ENCODE data around the gene DIS3L2. TPM values are rescaled to one million over a fixed set of nuclear protein-coding genes. Genes with fewer than 3 reads are reported as not detected.

DIS3L2 gene
- total and polyA plus RNA-seq, 2 experiments from 2014 or later = 9.3 to 15.6 TPM

- no peak overlapping the region for H2AFZ ChIP-seq
- in situ Hi-C loops (cut with MboI) = no loop called here
- 70 to 72% methylated on average over 7 of the region's 7 CpGs for WGBS, 2 experiments (ENCODE audit: low coverage in 1 of 2, low lambda C conversion rate in 2 of 2, missing lambda C conversion rate in 2 of 2)
- H3K4me2 ChIP-seq (ENCODE audit: unreplicated experiment) = no peak overlapping the region
- no peaks in the 10 kb centered on the region for H3F3A ChIP-seq (ENCODE audit: insufficient read depth)
- peak; percentile 23 for DNase-seq
- no peaks in the 10 kb centered on the region for H3K79me2 ChIP-seq (ENCODE audit: insufficient read depth)
- H3K9me2 ChIP-seq (ENCODE audit: insufficient read depth) = no peaks in the 10 kb centered on the region
- H3K36me3 ChIP-seq (ENCODE audit: low read depth) = no peaks in the 10 kb centered on the region
- H3K9ac ChIP-seq = no peak overlapping the region
- H3K27me3 ChIP-seq (replicated peaks; ENCODE audit: insufficient read depth) = no peaks in the 10 kb centered on the region
- H3K9me3 ChIP-seq (ENCODE audit: low read depth) = no peaks in the 10 kb centered on the region
- H4K20me1 ChIP-seq (ENCODE audit: insufficient read depth) = no peaks in the 10 kb centered on the region
- no peak overlapping the region for H3K4me3 ChIP-seq
- TF ChIP-seq EZH2phosphoT487 (IDR thresholded peaks at IDR 0.05; ENCODE audit: insufficient read depth, low read depth) (no peak), EZH2 (IDR thresholded peaks at IDR 0.05; ENCODE audit: insufficient read depth, poor library complexity, severe bottlenecking) (no peak)
- no peaks in the 10 kb centered on the region for H3K4me1 ChIP-seq (ENCODE audit: insufficient read depth)
- no peak overlapping the region for H3K27ac ChIP-seq
Measured at GRCh38 chr2:232228971-232229894, 267.7 kb downstream of the DIS3L2 start.

DNA sequence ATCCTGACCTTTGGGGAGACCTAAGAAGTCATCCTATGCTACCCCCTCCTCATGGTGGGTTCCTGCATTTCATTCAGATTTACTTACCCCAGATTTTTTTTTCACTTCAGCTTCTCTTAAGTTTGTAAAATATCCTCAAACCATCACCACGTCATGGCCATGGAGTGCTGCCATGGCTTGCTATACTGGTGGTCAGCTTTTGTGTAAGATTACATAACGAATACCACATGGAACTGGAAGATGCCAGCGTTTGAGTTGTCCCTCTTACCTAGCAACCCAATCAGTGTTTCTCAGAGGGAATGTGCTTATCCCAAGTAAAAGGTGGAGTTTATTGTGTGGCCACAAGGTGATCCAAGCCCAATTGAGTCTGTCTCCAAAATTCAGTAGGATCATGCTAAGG lies 268.4 kb downstream of the DIS3L2 start:
- in situ Hi-C loops (cut with MboI) = no loop called here
- H3F3A ChIP-seq (ENCODE audit: insufficient read depth) = no peaks in the 10 kb centered on the region
- no peaks in the 10 kb centered on the region for H3K9me3 ChIP-seq (ENCODE audit: low read depth)
- peak; percentile 35 for DNase-seq
- no peak overlapping the region for H3K9ac ChIP-seq
- WGBS, 2 experiments (ENCODE audit: low coverage in 1 of 2, low lambda C conversion rate in 2 of 2, missing lambda C conversion rate in 2 of 2) = 69 to 78% methylated on average over 3 of the region's 3 CpGs
- no peaks in the 10 kb centered on the region for H3K36me3 ChIP-seq (ENCODE audit: low read depth)
- H3K4me1 ChIP-seq (ENCODE audit: insufficient read depth) = no peaks in the 10 kb centered on the region
- no peak overlapping the region for H3K27ac ChIP-seq
- no peaks in the 10 kb centered on the region for H4K20me1 ChIP-seq (ENCODE audit: insufficient read depth)
- no peak overlapping the region for H2AFZ ChIP-seq
- H3K9me2 ChIP-seq (ENCODE audit: insufficient read depth) = no peaks in the 10 kb centered on the region
- H3K79me2 ChIP-seq (ENCODE audit: insufficient read depth) = no peaks in the 10 kb centered on the region
- no peak for TF ChIP-seq EZH2 (IDR thresholded peaks at IDR 0.05; ENCODE audit: insufficient read depth, poor library complexity, severe bottlenecking)
- no peaks in the 10 kb centered on the region for H3K27me3 ChIP-seq (replicated peaks; ENCODE audit: insufficient read depth)
- no peak overlapping the region for H3K4me2 ChIP-seq (ENCODE audit: unreplicated experiment)
- no peak overlapping the region for H3K4me3 ChIP-seq

- WGBS, 2 experiments (ENCODE audit: low coverage in 1 of 2, low lambda C conversion rate in 2 of 2, missing lambda C conversion rate in 2 of 2) = 63 to 74% methylated on average over 3 of the region's 3 CpGs
- TF ChIP-seq EZH2 (IDR thresholded peaks at IDR 0.05; ENCODE audit: insufficient read depth, poor library complexity, severe bottlenecking) = no peak
- no peak for TF ChIP-seq EZH2phosphoT487 (IDR thresholded peaks at IDR 0.05; ENCODE audit: insufficient read depth, low read depth)
- H4K20me1 ChIP-seq (ENCODE audit: insufficient read depth) = no peaks in the 10 kb centered on the region
- no peaks in the 10 kb centered on the region for H3F3A ChIP-seq (ENCODE audit: insufficient read depth)
- H3K4me2 ChIP-seq (ENCODE audit: unreplicated experiment) = no peak overlapping the region
- no peaks in the 10 kb centered on the region for H3K9me3 ChIP-seq (ENCODE audit: low read depth)
- no peak overlapping the region for H3K27ac ChIP-seq
- H3K79me2 ChIP-seq (ENCODE audit: insufficient read depth) = no peaks in the 10 kb centered on the region
- H3K4me3 ChIP-seq = no peak overlapping the region
- H3K9ac ChIP-seq = no peak overlapping the region
- no peaks in the 10 kb centered on the region for H3K27me3 ChIP-seq (replicated peaks; ENCODE audit: insufficient read depth)
- H3K36me3 ChIP-seq (ENCODE audit: low read depth) = no peaks in the 10 kb centered on the region
- in situ Hi-C loops (cut with MboI) = no loop called here
- H2AFZ ChIP-seq = no peak overlapping the region
- no peaks in the 10 kb centered on the region for H3K9me2 ChIP-seq (ENCODE audit: insufficient read depth)
- no peaks in the 10 kb centered on the region for H3K4me1 ChIP-seq (ENCODE audit: insufficient read depth)
- DNase-seq = peak; percentile 53
Measured at GRCh38 chr2:232230560-232230959, 269.0 kb downstream of the DIS3L2 start.

DNA sequence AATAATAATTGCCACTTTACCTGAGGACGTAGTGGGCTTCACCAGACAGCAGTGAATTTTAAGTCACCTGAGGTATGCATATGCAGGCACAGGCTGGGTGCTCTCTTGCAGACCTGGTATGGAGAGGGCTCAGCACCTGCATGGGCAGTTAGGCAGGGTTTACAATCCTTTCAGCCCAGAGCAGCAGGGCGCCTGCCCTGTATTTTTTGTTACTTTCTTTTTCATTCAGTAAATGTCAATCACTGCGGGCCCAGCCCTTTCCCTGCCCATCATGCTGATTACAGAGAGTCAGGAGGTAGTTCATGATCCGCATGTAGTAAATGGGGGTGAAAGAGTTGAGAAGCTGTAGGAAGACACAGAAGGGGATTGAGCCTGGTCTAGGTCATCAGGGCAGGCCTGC lies 270.0 kb downstream of the DIS3L2 start:
- no peaks in the 10 kb centered on the region for H3K27me3 ChIP-seq (replicated peaks; ENCODE audit: insufficient read depth)
- H3K4me1 ChIP-seq (ENCODE audit: insufficient read depth) = no peaks in the 10 kb centered on the region
- no peak overlapping the region for H2AFZ ChIP-seq
- DNase-seq = no peak
- in situ Hi-C loops (cut with MboI) = no loop called here
- H3K9me2 ChIP-seq (ENCODE audit: insufficient read depth) = no peaks in the 10 kb centered on the region
- H3K27ac ChIP-seq = no peak overlapping the region
- H4K20me1 ChIP-seq (ENCODE audit: insufficient read depth) = no peaks in the 10 kb centered on the region
- no peaks in the 10 kb centered on the region for H3K79me2 ChIP-seq (ENCODE audit: insufficient read depth)
- H3K9ac ChIP-seq = no peak overlapping the region
- H3F3A ChIP-seq (ENCODE audit: insufficient read depth) = no peaks in the 10 kb centered on the region
- H3K36me3 ChIP-seq (ENCODE audit: low read depth) = no peaks in the 10 kb centered on the region
- TF ChIP-seq EZH2phosphoT487 (IDR thresholded peaks at IDR 0.05; ENCODE audit: insufficient read depth, low read depth) (no peak), EZH2 (IDR thresholded peaks at IDR 0.05; ENCODE audit: insufficient read depth, poor library complexity, severe bottlenecking) (no peak)
- no peak overlapping the region for H3K4me2 ChIP-seq (ENCODE audit: unreplicated experiment)
- whole genome bisulfite sequencing, 2 experiments (ENCODE audit: low coverage in 1 of 2, low lambda C conversion rate in 2 of 2, missing lambda C conversion rate in 2 of 2) = 96 to 98% methylated on average over 4 of the region's 4 CpGs
- H3K4me3 ChIP-seq = no peak overlapping the region
- H3K9me3 ChIP-seq (ENCODE audit: low read depth) = no peaks in the 10 kb centered on the region
